ENCODE data around the gene RSAD2. TPM values are rescaled to one million over a fixed set of nuclear protein-coding genes. Genes with fewer than 3 reads are reported as not detected.

The RSAD2 gene
- total and polyA plus RNA-seq, 2 experiments from 2014 or later = 0.10 TPM; not detected in 1

DNA sequence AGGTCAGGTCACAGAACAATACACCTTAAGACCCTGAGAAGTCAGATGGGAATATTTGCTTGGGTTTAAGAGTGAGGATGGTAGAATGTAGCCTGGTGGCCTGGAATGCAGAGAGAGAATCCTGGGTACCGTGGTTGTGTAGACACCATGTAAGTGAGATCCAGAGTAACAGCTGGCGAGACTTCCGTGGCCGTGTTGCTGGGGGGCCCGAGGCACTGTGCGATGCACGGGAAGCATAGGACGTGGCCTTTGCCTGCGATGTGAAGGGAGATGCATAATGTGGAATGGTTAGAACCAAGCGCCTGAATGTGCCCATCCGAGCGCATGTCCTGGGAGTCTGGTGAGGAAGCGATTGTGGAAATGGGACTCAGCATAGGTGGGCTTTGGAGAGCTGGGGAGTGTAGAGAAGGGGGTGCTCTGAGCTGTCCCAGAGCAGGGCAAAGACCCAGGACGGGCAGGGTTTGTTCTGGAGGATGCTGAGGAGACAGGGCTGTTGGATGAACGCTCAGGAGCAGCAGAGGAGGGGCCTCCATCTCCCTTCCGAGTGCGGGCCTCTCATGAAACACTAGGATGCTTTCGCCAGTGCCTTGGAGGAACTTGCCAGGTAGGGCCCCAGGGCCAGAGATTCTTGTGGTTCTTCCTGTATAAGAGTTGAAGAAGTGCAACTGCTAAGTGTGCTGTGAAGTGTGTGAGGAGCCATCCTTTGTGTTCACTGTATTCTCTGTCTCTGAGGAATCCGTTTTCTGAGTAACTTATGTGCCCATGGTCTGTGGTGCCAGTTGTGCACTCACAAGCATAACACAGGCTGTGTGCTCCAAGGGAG is 46.7 kb downstream of the RSAD2 start:
- H3K36me3 Mint-ChIP-seq (ENCODE audit: low read depth) = peaks cover 4% of the 10 kb centered on the region
- no peak overlapping the region for H3K4me2 ChIP-seq
- no peaks in the 10 kb centered on the region for H3K9me2 ChIP-seq (ENCODE audit: insufficient read depth)
- no peak overlapping the region for H3K27ac ChIP-seq (ENCODE audit: low read depth)
- no peak overlapping the region for H3K4me3 Mint-ChIP-seq
- no peak overlapping the region for H3K4me3 ChIP-seq
- H3K27me3 Mint-ChIP-seq (ENCODE audit: insufficient read depth, low read depth, poor library complexity) = peaks cover 3% of the 10 kb centered on the region
- 0 out of 2 replicates have a peak, but pooled peaks cover under 1% of the 10 kb centered on the region for H3K27me3 ChIP-seq (ENCODE audit: insufficient read depth)
- ATAC-seq (no peak), DNase-seq (ENCODE audit: low spot score) (no peak)
- peaks cover 10% of the 10 kb centered on the region; the same call in 1 of the 2 replicates for H3K79me2 ChIP-seq (replicated peaks; ENCODE audit: insufficient read depth)
- no peaks in the 10 kb centered on the region for H3K36me3 ChIP-seq (ENCODE audit: insufficient read depth)
- TF ChIP-seq EZH2phosphoT487 (IDR thresholded peaks at IDR 0.05; ENCODE audit: unreplicated experiment) (no peak), JUNB (IDR thresholded peaks at IDR 0.05; ENCODE audit: unreplicated experiment) (no peak), CREB1 (CRISPR knock-in tag; IDR thresholded peaks at IDR 0.05; ENCODE audit: low read depth) (no peak), STAT1 (IDR thresholded peaks at IDR 0.05; ENCODE audit: unreplicated experiment) (no peak), EZH2 (IDR thresholded peaks at IDR 0.05; ENCODE audit: low read depth, unreplicated experiment) (no peak), NANOG (IDR thresholded peaks at IDR 0.05; ENCODE audit: borderline replicate concordance) (no peak), ZNF331 (CRISPR knock-in tag; IDR thresholded peaks at IDR 0.05; ENCODE audit: low read depth) (no peak), ZNF114 (CRISPR knock-in tag; IDR thresholded peaks at IDR 0.05) (no peak), POLR2AphosphoS5 (IDR thresholded peaks at IDR 0.05; ENCODE audit: low read depth) (no peak)
- TF ChIP-seq, protein P1, sequence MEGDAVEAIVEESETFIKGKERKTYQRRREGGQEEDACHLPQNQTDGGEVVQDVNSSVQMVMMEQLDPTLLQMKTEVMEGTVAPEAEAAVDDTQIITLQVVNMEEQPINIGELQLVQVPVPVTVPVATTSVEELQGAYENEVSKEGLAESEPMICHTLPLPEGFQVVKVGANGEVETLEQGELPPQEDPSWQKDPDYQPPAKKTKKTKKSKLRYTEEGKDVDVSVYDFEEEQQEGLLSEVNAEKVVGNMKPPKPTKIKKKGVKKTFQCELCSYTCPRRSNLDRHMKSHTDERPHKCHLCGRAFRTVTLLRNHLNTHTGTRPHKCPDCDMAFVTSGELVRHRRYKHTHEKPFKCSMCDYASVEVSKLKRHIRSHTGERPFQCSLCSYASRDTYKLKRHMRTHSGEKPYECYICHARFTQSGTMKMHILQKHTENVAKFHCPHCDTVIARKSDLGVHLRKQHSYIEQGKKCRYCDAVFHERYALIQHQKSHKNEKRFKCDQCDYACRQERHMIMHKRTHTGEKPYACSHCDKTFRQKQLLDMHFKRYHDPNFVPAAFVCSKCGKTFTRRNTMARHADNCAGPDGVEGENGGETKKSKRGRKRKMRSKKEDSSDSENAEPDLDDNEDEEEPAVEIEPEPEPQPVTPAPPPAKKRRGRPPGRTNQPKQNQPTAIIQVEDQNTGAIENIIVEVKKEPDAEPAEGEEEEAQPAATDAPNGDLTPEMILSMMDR (conservative IDR thresholded peaks at IDR 0.05; ENCODE audit: low read depth in 2 of 2) = no peak
- TF ChIP-seq, protein P2, sequence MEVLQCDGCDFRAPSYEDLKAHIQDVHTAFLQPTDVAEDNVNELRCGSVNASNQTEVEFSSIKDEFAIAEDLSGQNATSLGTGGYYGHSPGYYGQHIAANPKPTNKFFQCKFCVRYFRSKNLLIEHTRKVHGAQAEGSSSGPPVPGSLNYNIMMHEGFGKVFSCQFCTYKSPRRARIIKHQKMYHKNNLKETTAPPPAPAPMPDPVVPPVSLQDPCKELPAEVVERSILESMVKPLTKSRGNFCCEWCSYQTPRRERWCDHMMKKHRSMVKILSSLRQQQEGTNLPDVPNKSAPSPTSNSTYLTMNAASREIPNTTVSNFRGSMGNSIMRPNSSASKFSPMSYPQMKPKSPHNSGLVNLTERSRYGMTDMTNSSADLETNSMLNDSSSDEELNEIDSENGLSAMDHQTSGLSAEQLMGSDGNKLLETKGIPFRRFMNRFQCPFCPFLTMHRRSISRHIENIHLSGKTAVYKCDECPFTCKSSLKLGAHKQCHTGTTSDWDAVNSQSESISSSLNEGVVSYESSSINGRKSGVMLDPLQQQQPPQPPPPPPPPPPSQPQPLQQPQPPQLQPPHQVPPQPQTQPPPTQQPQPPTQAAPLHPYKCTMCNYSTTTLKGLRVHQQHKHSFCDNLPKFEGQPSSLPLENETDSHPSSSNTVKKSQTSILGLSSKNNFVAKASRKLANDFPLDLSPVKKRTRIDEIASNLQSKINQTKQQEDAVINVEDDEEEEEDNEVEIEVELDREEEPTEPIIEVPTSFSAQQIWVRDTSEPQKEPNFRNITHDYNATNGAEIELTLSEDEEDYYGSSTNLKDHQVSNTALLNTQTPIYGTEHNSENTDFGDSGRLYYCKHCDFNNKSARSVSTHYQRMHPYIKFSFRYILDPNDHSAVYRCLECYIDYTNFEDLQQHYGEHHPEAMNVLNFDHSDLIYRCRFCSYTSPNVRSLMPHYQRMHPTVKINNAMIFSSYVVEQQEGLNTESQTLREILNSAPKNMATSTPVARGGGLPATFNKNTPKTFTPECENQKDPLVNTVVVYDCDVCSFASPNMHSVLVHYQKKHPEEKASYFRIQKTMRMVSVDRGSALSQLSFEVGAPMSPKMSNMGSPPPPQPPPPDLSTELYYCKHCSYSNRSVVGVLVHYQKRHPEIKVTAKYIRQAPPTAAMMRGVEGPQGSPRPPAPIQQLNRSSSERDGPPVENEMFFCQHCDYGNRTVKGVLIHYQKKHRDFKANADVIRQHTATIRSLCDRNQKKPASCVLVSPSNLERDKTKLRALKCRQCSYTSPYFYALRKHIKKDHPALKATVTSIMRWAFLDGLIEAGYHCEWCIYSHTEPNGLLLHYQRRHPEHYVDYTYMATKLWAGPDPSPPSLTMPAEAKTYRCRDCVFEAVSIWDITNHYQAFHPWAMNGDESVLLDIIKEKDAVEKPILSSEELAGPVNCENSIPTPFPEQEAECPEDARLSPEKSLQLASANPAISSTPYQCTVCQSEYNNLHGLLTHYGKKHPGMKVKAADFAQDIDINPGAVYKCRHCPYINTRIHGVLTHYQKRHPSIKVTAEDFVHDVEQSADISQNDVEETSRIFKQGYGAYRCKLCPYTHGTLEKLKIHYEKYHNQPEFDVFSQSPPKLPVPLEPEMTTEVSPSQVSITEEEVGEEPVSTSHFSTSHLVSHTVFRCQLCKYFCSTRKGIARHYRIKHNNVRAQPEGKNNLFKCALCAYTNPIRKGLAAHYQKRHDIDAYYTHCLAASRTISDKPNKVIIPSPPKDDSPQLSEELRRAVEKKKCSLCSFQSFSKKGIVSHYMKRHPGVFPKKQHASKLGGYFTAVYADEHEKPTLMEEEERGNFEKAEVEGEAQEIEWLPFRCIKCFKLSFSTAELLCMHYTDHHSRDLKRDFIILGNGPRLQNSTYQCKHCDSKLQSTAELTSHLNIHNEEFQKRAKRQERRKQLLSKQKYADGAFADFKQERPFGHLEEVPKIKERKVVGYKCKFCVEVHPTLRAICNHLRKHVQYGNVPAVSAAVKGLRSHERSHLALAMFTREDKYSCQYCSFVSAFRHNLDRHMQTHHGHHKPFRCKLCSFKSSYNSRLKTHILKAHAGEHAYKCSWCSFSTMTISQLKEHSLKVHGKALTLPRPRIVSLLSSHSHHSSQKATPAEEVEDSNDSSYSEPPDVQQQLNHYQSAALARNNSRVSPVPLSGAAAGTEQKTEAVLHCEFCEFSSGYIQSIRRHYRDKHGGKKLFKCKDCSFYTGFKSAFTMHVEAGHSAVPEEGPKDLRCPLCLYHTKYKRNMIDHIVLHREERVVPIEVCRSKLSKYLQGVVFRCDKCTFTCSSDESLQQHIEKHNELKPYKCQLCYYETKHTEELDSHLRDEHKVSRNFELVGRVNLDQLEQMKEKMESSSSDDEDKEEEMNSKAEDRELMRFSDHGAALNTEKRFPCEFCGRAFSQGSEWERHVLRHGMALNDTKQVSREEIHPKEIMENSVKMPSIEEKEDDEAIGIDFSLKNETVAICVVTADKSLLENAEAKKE (CRISPR knock-in tag; IDR thresholded peaks at IDR 0.05) = no peak
- TF ChIP-seq, protein P3, sequence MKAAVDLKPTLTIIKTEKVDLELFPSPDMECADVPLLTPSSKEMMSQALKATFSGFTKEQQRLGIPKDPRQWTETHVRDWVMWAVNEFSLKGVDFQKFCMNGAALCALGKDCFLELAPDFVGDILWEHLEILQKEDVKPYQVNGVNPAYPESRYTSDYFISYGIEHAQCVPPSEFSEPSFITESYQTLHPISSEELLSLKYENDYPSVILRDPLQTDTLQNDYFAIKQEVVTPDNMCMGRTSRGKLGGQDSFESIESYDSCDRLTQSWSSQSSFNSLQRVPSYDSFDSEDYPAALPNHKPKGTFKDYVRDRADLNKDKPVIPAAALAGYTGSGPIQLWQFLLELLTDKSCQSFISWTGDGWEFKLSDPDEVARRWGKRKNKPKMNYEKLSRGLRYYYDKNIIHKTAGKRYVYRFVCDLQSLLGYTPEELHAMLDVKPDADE (IDR thresholded peaks at IDR 0.05) = no peak
- peaks cover 33% of the 10 kb centered on the region for H3K4me1 Mint-ChIP-seq
- H3F3A ChIP-seq (replicated peaks; ENCODE audit: low read depth) = no peaks in the 10 kb centered on the region
- H3K27ac Mint-ChIP-seq = no peak overlapping the region
- H3K4me1 ChIP-seq (ENCODE audit: insufficient read depth) = no peaks in the 10 kb centered on the region
- H2AFZ ChIP-seq = no peak overlapping the region
- H3K9me3 Mint-ChIP-seq = 0 out of 3 replicates have a peak, but pooled peaks cover 2% of the 10 kb centered on the region
- H4K20me1 ChIP-seq (replicated peaks; ENCODE audit: insufficient read depth) = no peaks in the 10 kb centered on the region; the same call in 1 of the 2 replicates
